Measurements from ENCODE around the gene SDS. TPM values are rescaled to one million over a fixed set of nuclear protein-coding genes. Genes with fewer than 3 reads are reported as not detected.
A peak's percentile ranks its signal among the peaks of the same experiment; 100 is the strongest.

The SDS gene
- total and polyA plus RNA-seq, 2 of the 13 experiments (the other 11 are each of a cell fraction or from before 2014, with no cell fraction given): not detected

- TF ChIP-seq PAXIP1 (CRISPR knock-in tag; conservative IDR thresholded peaks at IDR 0.05): no peak
- TF ChIP-seq SRSF9 (IDR thresholded peaks at IDR 0.05; ENCODE audit: borderline replicate concordance, insufficient read depth, low read depth, low read length, poor library complexity, severe bottlenecking): no peak
- TF ChIP-seq ZNF605 (CRISPR knock-in tag; IDR thresholded peaks at IDR 0.05): no peak
- peak; percentile 72; the same call in 1 of the 2 replicates for TF ChIP-seq ESRRA (CRISPR knock-in tag; IDR thresholded peaks at IDR 0.05; ENCODE audit: low read depth)
- peak; percentile 50; the same call in 1 of the 2 replicates for TF ChIP-seq SAFB2 (CRISPR knock-in tag; IDR thresholded peaks at IDR 0.05; ENCODE audit: borderline replicate concordance, low read depth)
- 0 out of 2 replicates have a peak, but pooled peaks have one; percentile 15 for TF ChIP-seq MED1 (CRISPR knock-in tag; IDR thresholded peaks at IDR 0.05)
- 0 out of 2 replicates have a peak, but pooled peaks have one; percentile 19 for TF ChIP-seq HOXA9 (CRISPR knock-in tag; IDR thresholded peaks at IDR 0.05; ENCODE audit: borderline replicate concordance)
- 0 out of 2 replicates have a peak, but pooled peaks have one; percentile 37 for TF ChIP-seq ZNF34 (CRISPR knock-in tag; IDR thresholded peaks at IDR 0.05; ENCODE audit: borderline replicate concordance)
- TF ChIP-seq KDM5A (IDR thresholded peaks at IDR 0.05; ENCODE audit: borderline replicate concordance, low read length): no peak
- no peak for TF ChIP-seq ATRX (CRISPR knock-in tag; IDR thresholded peaks at IDR 0.05; ENCODE audit: borderline replicate concordance)
- TF ChIP-seq CSRNP2 (CRISPR knock-in tag; conservative IDR thresholded peaks at IDR 0.05; ENCODE audit: low read depth): no peak
- TF ChIP-seq GZF1 (CRISPR knock-in tag; IDR thresholded peaks at IDR 0.05): no peak
- TF ChIP-seq ATM (IDR thresholded peaks at IDR 0.05; ENCODE audit: borderline replicate concordance): no peak
- no peak for TF ChIP-seq ZNF891 (CRISPR knock-in tag; IDR thresholded peaks at IDR 0.05)
- TF ChIP-seq ZNF44 (CRISPR knock-in tag; IDR thresholded peaks at IDR 0.05): peak; percentile 11; the same call in 1 of the 2 replicates
- TF ChIP-seq NBN (conservative IDR thresholded peaks at IDR 0.05): no peak
- TF ChIP-seq ZNF749 (CRISPR knock-in tag; IDR thresholded peaks at IDR 0.05; ENCODE audit: borderline replicate concordance): peak; percentile 84; the same call in 1 of the 2 replicates
- peak; percentile 76; the same call in 1 of the 2 replicates for TF ChIP-seq LBX2 (CRISPR knock-in tag; IDR thresholded peaks at IDR 0.05; ENCODE audit: borderline replicate concordance)
Measured at GRCh38 chr12:113358381-113359132, 45.1 kb downstream of the SDS start, which contains the start of gene PLBD2 (continued).
